Heart right ventricle (tissue), 16 donors: ENCODE results near the gene TAX1BP1. TPM values are rescaled to one million over a fixed set of nuclear protein-coding genes. Genes with fewer than 3 reads are reported as not detected.

Source experiments
- ATAC-seq, 8 donors: fragments of 200-7000 bp; cut with Tn5 transposase; one replicate each; pipeline ENCODE4 v1.9.1; 2020; ENCODE audit warnings: mild to moderate bottlenecking in 8 of 8, moderate library complexity in 8 of 8, moderate number of reproducible peaks in 1 of 8
- DNase-seq, 2 donors: peaks; one replicate each; pipeline ENCODE4 v3.0.0-alpha.2; 2020
- H3K27ac ChIP-seq, 10 donors: fragments of 200-600 bp; sonication (generic) in 2 of 10; one replicate each; pipeline versions ENCODE4 v1.5.0 to v1.8.0; 2020 to 2022; ENCODE audit warnings: mild to moderate bottlenecking in 3 of 10
- H3K27me3 ChIP-seq, 7 donors: fragments of 200-600 bp; one replicate each; pipeline ENCODE4 v1.8.0; 2021 to 2022; ENCODE audit warnings: mild to moderate bottlenecking in 2 of 7
- H3K36me3 ChIP-seq, 9 donors: fragments of 200-600 bp; sonication (generic) in 1 of 9; one replicate each; pipeline versions ENCODE4 v1.5.0 to v1.8.0; 2020 to 2022; ENCODE audit warnings: mild to moderate bottlenecking in 2 of 9
- H3K4me1 ChIP-seq, 9 donors: fragments of 200-600 bp; sonication (generic) in 1 of 9; one replicate each; pipeline versions ENCODE4 v1.5.0 to v1.8.0; 2020 to 2022; ENCODE audit warnings: mild to moderate bottlenecking in 4 of 9
- H3K4me3 ChIP-seq, 10 donors: fragments of 200-600 bp; sonication (generic) in 2 of 10; one replicate each; pipeline versions ENCODE4 v1.5.0 to v1.8.0; 2020 to 2022; ENCODE audit warnings: mild to moderate bottlenecking in 7 of 10, moderate library complexity in 2 of 10
- H3K9me3 ChIP-seq, 11 donors: fragments of 200-600 bp in 10 of 11; sonication (generic) in 2 of 11; one replicate each; pipeline versions ENCODE4 v1.5.0 to v1.8.0; 2013 to 2022; ENCODE audit warnings: mild to moderate bottlenecking in 2 of 11, control low read depth in 1 of 11, moderate library complexity in 1 of 11
- CTCF ChIP-seq, 9 donors: fragments of 200-600 bp; sonication (generic) in 2 of 9; IDR thresholded peaks; one replicate each; pipeline versions ENCODE4 v1.5.0 to v1.8.0; 2021 to 2022; ENCODE audit warnings: antibody characterized with exemption in 9 of 9, mild to moderate bottlenecking in 5 of 9, moderate library complexity in 1 of 9
- WGBS, 2 donors: extraction: QIAGEN DNeasy Blood & Tissue Kit; methylation state at CpG; one replicate each; pipeline ENCODE4 v1.1.7; 2013; ENCODE audit warnings: inconsistent platforms in 1 of 2; 5-methylcytosine and 5-hydroxymethylcytosine counted together
- intact Hi-C, 10 donors: fragments of 100-400 bp; cut with DNase I; formaldehyde crosslinking; loops; one replicate each; pipeline versions ENCODE4 v1.11.1 to v1.14.2; 2022
- polyA plus RNA-seq, 2 donors: library from polyadenylated mRNA; stranded (reverse); fragments of 200-250 nt; gene quantifications; one replicate each; pipeline ENCODE4 v1.2.3, GENCODE V29; 2013
- total RNA-seq, 10 donors: library from RNA; stranded (reverse); fragmentation: NEBNext Ultra II Directional in 3 of 10; extraction: Animal tissue kit (Norgen Biotek cat#: 25700) in 3 of 10; gene quantifications; one replicate each; pipeline versions ENCODE4 v1.2.1 to v1.2.4, GENCODE V29; 2021 to 2023
- donor health status: Arrhythmogenic right ventricular cardiomyopathy.
- donor health status: ischemic (EF 13 %, LVEDD 7.1; RV severe dilation, severe dysfunction).
- donor health status: healthy with polysubstance abuse.
- donor health status: DM: no; HTN: yes; CAD: no.
- donor health status: DM: no; HTN: no; CAD: no.
- donor health status: ischemic (EF 25% LVEDD 6.9; RV normal size, moderate dysfunction).
- donor health status: ischemic (EF 25% LVEDD 5.7; RV mildly dilated, moderate dysfunction).
- donor health status: healthy.
- donor health status: DM: yes; HTN: yes; CAD: no.
- donor health status: Ischemic cardiomyopathy.
- donor health status: ischemic (EF 35%, LVEDD 5.7; RV mildly dilated, moderate dysfunction).
- donor health status: nonischemic (EF 11% LVEDD 7.7; RV severe dilation, severe dysfunction).
- donor health status: DM: yes; HTN: yes; CAD: no.
- donor health status: PGD.
- donor health status: ischemic (EF 29% LVEDD 5.4; RV normal size, mild dysfunction).
- donor health status: nonischemic (EF 23%, LVEDD 6.1; RV moderate dilation, normal function).

The TAX1BP1 gene
- total and polyA plus RNA-seq, 12 donors, result 54.0 to 190 (median 165) TPM

- 93 to 96% methylated on average over 3 of the region's 3 CpGs for WGBS, 2 donors
- TF ChIP-seq CTCF (IDR thresholded peaks at IDR 0.05), result no peak
- DNase-seq, result no peak
- ATAC-seq, result no peak
- H3K9me3 ChIP-seq, result no peaks in the 10 kb centered on the region
- no peak overlapping the region for H3K4me3 ChIP-seq
- peaks cover 0 to 9% (median 0%) of the 10 kb centered on the region in 9 donors for H3K36me3 ChIP-seq
- intact Hi-C loops, result no loop called here
- H3K27me3 ChIP-seq, result no peaks in the 10 kb centered on the region
- H3K27ac ChIP-seq, result no peak overlapping the region
- H3K4me1 ChIP-seq, result peaks cover 2 to 37% (median 28%) of the 10 kb centered on the region in 9 donors
These were observed 131.1 kb downstream of the TAX1BP1 start for GRCh38 chr7:27871086-27871485.

GRCh38 chr7:27871866-27872265 is 131.9 kb downstream of the TAX1BP1 start:
- Histone ChIP-seq H3K36me3 (peaks cover 0 to 2% (median 0%) of the 10 kb centered on the region in 9 donors), H3K4me3 (no peak overlapping the region), H3K4me1 (peaks cover 2 to 37% (median 28%) of the 10 kb centered on the region in 9 donors), H3K9me3 (no peaks in the 10 kb centered on the region), H3K27me3 (no peaks in the 10 kb centered on the region), H3K27ac (no peak overlapping the region)
- DNase-seq (no peak), ATAC-seq (no peak)
- intact Hi-C loops, result no loop called here
- TF ChIP-seq CTCF (IDR thresholded peaks at IDR 0.05), result no peak
- WGBS, 2 donors, result 75 to 89% methylated on average over 6 of the region's 6 CpGs

GRCh38 chr7:27872356-27873275 is 132.7 kb downstream of the TAX1BP1 start:
- H3K4me3 ChIP-seq, result no peak overlapping the region
- H3K9me3 ChIP-seq, result no peaks in the 10 kb centered on the region
- no peak for DNase-seq
- H3K36me3 ChIP-seq, result no peaks in the 10 kb centered on the region
- no peaks in the 10 kb centered on the region for H3K27me3 ChIP-seq
- TF ChIP-seq CTCF (IDR thresholded peaks at IDR 0.05), result no peak
- peaks cover 2 to 37% (median 28%) of the 10 kb centered on the region in 9 donors for H3K4me1 ChIP-seq
- H3K27ac ChIP-seq, result no peak overlapping the region
- 57 to 73% methylated on average over 17 of the region's 17 CpGs for WGBS, 2 donors
- intact Hi-C loops, result no loop called here
- no peak for ATAC-seq

GRCh38 chr7:27873981-27874957 is 134.3 kb downstream of the TAX1BP1 start:
- peak; percentile 67 to 89 (median 87) for ATAC-seq
- H3K4me3 ChIP-seq, result no peak overlapping the region
- peak; percentile 30 to 70 for DNase-seq
- no peak for TF ChIP-seq CTCF (IDR thresholded peaks at IDR 0.05)
- H3K27me3 ChIP-seq, result no peaks in the 10 kb centered on the region
- 62 to 65% methylated on average over 13 of the region's 13 CpGs for WGBS, 2 donors
- intact Hi-C loops, result no loop called here
- H3K9me3 ChIP-seq, result no peaks in the 10 kb centered on the region
- H3K27ac ChIP-seq, result peak overlapping the region in 2 of 10 donors; percentile 29 to 42
- H3K36me3 ChIP-seq, result no peaks in the 10 kb centered on the region
- peaks cover 2 to 37% (median 28%) of the 10 kb centered on the region in 9 donors for H3K4me1 ChIP-seq
